Non-pigmented ciliary epithelial cell (primary cell): ENCODE measurements around the gene ACSL3.

ENCODE experiments used
- DNase-seq: peaks from one replicate; pipeline ENCODE4 v3.0.0-alpha.2; 2010; ENCODE audit warnings: low read depth

The ACSL3 gene

DNA sequence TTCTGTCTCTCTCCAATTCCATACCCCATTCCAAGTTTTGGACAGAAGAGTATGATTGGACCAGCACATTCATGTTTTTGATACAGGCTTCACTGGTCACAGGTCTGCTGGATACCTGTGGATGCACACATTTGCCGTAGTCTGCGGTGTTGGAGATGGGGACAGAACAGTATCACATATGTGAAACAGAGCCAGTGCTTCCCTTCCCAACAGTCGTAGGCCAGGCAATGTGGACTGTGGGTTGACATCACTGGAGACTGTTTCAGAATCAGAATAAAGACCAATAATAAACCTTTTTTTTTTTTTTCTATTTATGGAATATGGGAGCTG lies 18.7 kb downstream of the ACSL3 start:
- no peak for DNase-seq

- no peak for DNase-seq
These were observed 21.7 kb downstream of the ACSL3 start for GRCh38 chr2:222882484-222882928.

DNA sequence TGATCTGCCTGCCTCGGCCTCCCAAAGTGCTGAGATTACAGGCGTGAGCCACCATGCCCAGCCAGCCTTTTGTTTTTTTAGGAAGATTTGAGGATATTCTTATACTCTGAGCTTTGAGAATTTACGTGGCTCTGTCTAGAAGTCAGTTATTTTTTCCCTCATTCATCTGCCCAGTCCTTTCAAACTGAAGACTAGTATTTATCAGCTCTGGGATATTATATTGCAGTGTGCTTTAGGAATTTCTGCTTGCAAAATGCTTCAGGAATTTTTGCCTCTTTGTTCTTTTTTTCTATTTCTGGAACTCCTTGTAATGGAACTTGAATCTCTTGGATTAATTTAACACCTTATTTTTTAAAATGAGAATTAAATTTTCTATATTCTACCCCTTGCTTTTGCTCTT lies 22.6 kb downstream of the ACSL3 start:
- no peak for DNase-seq

- DNase-seq = no peak
These were observed 23.4 kb downstream of the ACSL3 start for GRCh38 chr2:222884114-222884771.

GRCh38 chr2:222884805-222885424 lies 24.1 kb downstream of the ACSL3 start:
- no peak for DNase-seq

GRCh38 chr2:222887124-222887523 lies 26.3 kb downstream of the ACSL3 start:
- no peak for DNase-seq

GRCh38 chr2:222888716-222889115 lies 27.9 kb downstream of the ACSL3 start:
- no peak for DNase-seq

GRCh38 chr2:222891890-222892289 lies 31.1 kb downstream of the ACSL3 start:
- DNase-seq = no peak

- no peak for DNase-seq
These were observed 31.5 kb downstream of the ACSL3 start for GRCh38 chr2:222892321-222892720.

- no peak for DNase-seq
These were observed 31.9 kb downstream of the ACSL3 start for GRCh38 chr2:222892761-222893160.

DNA sequence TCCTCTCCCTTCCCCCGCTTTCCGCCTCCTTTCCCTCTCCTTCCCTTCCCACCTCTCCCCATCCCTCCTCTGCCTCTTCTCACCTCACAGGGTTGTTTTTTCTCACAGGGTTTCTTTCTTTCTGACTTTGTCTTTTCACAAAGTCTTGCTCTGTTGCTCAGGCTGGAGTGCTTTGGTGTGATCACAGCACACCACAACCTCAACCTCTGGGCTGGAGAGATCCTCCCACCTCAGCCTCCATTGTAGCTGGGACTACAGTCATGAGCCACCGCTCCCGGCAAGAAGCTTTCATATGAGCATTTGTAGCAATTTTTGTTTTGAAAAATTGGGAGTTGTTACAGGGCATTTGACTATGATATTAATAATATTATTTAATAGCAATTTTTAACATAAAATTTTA lies 32.9 kb downstream of the ACSL3 start:
- DNase-seq = no peak

DNA sequence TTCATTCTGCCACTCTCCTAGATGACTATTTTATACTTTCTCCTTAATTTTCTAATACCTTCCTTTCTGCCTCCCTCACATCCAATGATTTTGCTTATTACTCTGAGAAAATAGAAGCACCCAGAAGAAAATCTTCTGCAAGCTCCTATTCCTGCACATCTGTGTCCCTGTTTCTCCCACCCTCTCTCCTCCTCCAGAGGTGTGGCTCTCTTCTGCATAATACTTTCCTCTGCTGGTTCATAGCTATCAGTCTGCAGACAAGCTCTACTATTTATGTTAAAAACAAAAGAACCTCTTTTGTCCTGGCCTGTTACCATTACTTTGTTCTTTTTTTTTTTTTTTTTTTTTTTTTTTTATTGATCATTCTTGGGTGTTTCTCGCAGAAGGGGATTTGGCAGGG lies 34.3 kb downstream of the ACSL3 start:
- no peak for DNase-seq

DNA sequence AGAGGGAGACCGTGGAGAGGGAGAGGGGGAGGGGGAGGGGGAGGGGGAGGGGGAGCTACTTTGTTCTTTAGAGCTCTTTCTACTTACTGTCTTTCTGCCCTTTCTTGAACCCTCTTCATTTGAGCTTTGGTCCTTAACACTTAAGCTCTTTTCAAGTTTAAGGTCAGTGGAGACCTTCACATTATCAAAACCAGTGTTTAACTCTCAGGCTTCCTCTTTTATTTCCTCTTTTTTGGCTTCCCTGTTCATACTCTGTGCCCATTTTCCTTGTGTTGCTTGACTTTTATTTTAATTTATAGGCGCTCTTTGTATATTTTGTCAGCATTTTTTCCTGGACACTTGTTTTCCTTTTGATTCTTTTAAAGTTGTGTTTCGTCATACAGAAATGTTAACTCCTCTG lies 37.1 kb downstream of the ACSL3 start:
- DNase-seq = no peak

GRCh38 chr2:222899413-222900181 lies 38.8 kb downstream of the ACSL3 start:
- no peak for DNase-seq

GRCh38 chr2:222900354-222900753 lies 39.5 kb downstream of the ACSL3 start:
- DNase-seq = no peak

DNA sequence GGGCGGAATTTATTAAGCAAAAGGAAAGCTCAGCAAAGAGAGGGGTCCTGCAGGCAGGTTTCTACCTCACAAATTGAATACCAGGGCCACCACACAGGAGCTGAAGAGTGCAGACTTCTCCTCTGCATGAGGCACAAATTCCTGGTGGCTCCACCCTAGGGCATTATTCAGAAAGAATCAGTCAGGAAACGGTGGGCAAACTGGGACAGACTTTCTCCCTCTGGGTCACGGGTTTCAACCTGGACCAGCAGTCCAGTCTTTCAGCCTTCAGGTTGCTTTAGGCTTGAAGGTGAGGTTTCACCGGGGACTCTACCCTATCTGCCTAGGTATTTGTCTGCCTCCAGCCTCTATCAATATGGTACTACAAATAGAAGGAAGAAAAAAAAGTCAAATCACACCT lies 41.8 kb downstream of the ACSL3 start:
- no peak for DNase-seq

- DNase-seq = no peak
These were observed 42.7 kb downstream of the ACSL3 start for GRCh38 chr2:222903234-222904220.

GRCh38 chr2:222904557-222905258 lies 43.9 kb downstream of the ACSL3 start:
- DNase-seq = peak; percentile 85

GRCh38 chr2:222907048-222907447 lies 46.2 kb downstream of the ACSL3 start:
- DNase-seq = no peak

DNA sequence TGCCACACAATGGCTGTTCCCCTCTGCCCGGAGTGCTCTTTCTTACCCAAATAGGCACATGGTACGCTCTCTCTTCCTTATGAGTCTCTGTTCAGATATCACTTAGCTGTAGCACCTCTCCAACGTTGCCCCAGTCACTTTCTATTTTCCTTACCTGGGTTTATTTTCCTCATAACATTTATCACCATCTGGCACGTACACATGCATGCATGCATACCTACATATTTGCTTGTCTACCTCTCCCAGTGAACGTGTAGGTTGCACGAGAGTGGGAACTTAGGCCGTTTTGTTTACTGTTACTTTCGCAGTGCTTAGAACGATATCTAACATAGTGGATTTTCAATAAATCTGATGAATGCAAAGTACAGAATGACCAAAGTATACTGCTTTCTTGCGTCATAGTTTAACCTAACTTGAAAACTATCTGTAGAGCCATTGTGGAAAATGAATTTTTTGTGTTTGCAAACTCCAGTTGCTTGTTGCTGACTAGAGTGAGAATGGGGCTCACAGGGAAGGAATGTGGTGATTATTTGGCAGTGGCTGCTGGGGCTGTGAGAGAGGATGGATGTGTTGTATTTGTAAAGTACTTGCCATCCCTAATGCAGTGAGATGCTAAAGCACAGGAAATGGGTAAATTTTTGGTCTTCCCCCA lies 47.1 kb downstream of the ACSL3 start:
- no peak for DNase-seq

DNA sequence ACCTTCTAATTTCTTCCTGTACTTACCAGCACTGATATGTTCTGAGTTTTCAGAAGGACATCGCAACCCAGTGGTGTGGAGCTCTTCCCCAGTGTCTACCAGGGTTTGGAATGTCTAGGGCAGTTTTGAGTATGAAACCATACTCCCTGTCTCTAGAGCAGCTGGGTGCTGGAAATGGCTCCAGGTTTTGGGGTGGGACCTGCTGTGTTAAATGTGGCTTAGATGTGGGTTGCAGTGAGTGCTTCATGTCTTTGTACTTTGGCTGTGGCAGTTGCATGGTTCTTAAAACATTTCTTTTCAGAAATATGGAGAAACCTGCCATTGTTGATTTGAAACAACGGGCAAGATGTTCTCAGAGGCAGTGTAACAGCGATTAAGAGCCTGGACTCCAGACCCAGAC lies 48.5 kb downstream of the ACSL3 start:
- no peak for DNase-seq
